ENCODE results near the gene DNASE1L2.

DNASE1L2 gene, protein sequence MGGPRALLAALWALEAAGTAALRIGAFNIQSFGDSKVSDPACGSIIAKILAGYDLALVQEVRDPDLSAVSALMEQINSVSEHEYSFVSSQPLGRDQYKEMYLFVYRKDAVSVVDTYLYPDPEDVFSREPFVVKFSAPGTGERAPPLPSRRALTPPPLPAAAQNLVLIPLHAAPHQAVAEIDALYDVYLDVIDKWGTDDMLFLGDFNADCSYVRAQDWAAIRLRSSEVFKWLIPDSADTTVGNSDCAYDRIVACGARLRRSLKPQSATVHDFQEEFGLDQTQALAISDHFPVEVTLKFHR

DNA sequence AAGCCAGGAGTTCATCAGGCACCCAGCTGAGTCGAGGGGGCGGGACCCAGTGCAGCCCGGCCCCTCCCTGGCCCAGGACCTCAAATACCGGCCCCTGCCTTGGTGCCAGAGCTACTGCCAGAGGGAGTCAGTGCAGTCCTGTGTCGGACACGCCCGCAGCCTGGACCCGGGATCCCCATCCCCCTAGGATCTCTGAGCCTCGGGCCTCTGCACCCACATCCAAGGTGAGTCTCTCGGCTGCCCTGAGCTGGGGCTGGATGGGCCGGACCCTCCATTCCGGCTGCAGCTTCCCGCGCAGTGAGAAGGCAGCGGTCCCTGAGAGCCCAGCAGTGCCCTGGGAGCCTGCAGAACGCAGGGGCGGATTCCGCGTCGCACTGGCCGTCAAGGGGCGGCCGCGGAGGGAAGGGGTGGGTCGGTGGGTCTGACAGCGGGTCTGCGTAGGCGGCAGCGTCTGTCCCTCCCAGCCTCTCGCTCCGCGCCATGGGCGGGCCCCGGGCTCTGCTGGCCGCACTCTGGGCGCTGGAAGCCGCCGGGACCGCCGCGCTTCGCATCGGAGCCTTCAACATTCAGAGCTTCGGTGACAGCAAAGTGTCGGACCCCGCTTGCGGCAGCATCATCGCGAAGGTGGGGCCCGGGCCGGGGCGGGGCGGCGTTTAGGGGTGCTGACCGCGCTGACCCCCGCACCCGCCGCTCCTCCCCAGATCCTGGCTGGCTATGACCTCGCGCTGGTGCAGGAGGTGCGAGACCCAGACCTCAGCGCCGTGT lies at the start of gene DNASE1L2:
TSS of gene DNASE1L2 (plus strand) at position 108 of the 765 bp plus-strand sequence. CDS start at position 481, 373 bp downstream.
- no peak for DNase-seq (ENCODE audit: low read depth, low spot score)

DNA sequence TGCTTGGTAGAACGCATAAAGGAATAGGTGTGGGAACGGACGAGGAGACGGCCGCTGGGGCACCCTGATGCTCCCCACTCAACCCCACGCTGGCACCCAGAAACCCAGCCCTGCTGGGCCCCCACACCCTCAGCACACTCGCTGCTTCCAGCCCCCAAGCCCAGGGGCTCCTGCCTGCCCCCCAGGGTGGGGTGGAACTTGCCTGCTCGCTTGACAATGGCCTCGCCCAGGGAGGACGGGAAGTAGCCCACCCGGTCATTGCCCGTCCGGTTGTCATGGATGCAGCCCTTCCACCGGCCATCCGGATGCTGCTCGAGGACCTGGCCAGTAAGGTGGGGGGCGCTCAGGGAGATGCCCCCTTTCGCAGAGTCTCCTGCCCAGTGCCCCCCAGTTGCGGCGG lies 49.7 kb upstream of the DNASE1L2 start:
- DNase-seq (ENCODE audit: low read depth, low spot score), result no peak

DNA sequence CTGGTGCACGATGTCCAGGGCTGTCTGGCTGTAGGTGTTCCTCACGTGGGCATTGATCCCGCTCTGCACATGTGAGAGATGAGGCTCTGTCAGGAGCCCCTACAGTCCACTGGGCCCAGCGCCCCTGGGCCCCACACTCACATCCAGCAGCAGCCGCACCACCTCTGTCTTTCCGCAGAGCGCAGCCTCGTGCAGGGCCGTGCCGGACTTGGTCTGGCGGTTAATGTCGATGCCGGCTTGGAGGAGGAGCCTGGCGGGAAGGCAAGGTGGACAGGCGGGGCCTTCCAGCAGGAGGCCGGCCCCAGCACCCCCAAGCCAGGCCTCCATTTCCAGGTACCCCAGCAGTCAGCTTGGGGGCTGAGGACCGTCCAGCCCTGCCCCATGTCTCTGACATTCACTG lies 49.0 kb upstream of the DNASE1L2 start:
- DNase-seq (ENCODE audit: low read depth, low spot score), result no peak

DNA sequence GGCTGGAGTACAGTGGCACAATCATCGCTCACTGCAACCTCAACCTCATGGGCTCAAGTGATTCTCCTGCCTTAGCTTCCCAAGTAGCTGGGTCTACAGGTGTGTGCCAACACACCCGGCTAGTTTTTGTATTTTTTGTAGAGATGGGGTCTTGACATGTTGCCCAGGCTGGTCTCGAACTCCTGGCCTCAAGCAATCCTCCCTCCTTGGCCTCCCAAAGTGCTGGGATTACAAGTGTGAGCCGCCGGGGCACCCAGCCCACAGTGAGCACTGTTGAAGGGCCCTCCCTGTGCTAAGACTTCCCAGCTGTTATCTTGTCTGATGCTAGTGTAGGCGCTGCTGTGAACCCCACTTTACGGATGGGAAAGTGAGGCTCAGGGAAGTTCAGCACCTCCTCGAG lies 47.8 kb upstream of the DNASE1L2 start:
- DNase-seq (ENCODE audit: low read depth, low spot score), result no peak

DNA sequence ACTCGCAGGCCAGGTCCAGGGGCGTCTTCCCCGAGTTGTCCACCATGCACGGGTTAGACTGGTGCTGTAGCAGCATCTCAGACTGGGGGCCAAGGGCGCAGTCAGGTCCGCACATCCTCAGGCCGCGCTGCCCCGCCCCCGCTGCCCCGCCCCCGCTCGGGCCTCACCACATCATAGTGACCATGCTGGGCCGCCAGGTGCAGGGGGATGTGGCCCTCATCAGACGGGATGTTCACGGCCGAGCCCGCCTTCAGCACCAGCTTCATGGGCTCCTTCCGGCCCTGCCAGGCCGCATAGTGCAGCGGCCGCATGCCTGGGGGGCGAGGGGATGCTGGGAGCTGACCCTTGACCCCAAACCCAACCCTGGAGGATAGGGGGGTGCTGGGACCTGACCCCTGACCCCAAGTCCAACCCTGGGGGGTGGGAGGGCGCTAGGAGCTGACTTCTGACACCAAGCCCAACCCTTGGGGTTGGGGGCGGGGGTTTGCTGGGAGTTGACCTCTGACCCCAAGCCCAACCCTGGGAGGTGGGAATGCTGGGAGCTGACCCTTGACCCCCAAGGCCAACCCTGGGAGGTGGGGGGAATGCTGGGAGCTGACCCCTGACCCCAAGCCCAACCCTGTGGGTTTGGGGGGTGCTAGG lies 46.9 kb upstream of the DNASE1L2 start:
- no peak for DNase-seq (ENCODE audit: low read depth, low spot score)

DNA sequence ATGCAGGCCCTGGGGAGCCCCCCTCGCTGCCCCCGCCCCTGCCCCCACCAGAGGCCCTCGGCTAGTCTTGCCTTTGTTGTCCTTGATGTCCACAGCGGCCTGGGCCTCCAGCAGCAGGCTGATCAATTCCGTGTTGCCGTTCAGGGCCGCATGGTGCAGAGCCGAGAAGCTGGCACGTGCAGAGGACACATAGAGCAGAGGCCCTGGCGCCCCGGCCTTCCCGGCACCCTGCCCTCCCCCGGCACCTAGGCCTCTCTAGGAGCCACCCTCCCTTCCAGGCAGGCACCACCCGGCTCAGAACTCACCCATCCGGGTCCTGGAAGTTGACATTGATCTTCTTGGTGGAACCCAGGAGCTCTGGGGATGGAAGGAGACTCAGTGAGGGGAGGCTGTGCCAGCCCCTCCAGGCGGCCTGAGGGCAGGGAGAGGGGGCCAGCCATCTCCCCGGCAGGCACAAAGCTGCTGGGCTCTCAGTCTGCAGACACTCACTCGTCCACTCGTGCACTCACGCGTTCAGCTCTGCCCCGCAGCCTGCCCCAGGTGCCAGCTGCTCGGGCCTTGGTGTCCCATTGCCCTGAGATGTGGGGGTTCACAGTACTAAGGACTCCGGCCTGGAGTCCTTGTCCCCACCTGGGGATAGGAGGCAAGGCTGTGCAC lies 46.1 kb upstream of the DNASE1L2 start:
- no peak for DNase-seq (ENCODE audit: low read depth, low spot score)

DNA sequence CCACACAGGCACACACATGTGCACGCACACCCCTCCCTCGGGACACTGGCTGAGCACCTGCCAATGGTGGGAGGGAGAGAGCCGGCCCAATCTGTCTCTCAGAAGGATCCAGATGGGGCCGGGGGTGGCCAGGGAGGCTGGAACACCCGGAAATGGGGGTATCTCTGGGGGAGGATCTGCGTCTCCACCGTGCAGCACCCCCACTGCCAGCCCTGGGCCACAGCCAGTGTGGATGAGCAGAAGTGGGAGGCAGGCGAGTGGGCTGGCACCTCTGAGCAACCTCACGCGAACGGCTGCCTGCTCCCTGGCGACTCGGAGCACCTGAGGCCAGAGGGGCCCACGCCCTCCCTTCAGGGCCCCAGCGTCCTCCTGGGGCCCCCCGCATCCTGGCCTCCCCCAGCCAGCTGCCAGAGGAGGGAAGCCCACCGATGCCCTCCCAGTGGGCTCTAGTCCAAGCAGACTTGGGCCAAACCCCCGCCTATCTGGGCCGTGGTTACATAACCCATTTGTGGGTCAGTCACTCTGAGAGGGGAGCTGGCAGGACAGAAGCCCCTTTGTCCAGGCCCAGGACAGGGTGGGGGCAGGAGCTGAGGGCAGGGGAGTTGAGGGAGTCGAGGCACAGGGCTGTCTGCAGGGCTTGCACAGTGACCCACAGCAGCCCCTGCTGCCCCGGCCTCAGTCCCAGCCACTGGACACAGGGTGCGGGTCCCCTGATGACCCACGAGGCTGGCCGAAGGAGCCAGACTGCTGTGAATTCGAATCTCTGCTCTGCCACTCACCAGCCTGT lies 45.4 kb upstream of the DNASE1L2 start:
- DNase-seq (ENCODE audit: low read depth, low spot score), result no peak

DNA sequence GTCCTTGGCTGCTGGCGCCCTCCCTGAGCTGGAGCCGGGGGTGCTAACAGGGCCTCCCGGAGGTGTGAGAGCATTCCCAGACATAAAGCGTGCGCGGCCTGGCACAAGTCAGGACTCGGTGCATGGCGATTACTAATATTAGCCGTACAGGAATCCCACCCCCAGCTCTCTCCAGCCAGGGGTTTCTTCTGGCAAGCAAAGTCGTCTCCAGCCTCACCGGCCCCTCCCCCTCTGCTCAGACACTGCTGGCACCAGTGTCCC lies 44.9 kb upstream of the DNASE1L2 start:
- DNase-seq (ENCODE audit: low read depth, low spot score), result no peak

DNA sequence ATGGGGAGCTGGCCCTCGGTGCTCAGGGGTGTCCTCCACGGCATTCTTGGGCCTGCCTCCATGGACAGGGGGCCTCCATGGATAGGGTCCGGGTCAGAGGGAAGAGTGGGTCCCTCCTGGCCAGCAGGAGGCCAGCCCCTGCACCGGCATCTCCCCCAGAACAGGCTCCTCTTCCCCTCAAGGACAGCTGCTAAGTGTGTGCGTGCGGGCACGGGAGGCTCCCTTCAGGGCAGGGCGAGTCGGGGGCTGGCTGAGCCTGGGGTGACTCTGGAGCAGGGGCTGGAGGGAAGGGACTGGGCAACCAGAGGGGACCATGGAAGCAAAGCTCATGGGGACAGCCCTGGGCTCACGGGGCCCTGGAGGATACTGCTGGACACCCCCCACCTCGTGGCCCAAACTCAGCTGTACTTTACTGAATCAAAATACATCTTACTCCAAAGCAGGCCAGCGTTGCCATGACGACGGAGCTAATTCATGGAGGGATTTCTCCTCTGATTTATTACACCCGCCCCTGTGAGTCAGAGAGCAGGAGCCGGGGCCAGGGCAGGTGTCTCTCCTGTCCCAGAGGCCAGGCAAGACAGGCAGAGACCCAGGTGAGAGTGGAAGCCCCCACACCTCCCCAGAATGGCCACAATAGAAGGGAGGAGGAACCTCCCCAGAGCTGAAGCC lies 41.9 kb upstream of the DNASE1L2 start:
- DNase-seq (ENCODE audit: low read depth, low spot score), result no peak

DNA sequence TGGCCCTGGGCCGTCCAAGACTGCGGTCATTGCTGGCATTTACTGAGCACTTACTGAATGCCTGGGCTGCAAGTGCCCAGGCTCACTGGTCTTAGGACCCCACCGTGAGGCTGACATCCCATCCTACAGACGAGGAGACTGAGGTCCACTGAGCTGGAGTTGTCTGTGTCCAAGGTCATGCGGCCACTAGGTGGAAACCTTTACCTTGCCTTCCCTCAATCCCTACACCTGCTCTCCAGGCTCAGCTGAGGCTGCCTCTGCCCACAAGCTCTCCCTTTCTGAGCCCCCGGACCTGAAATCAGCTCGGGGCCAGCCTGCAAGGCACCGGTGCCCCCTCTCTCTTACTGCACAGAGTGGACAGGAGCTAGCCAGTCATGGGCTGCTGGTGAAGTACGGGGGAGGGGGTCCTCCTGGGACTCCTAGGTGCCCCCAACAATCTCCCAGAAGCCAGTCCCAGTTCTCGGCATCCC lies 41.4 kb upstream of the DNASE1L2 start:
- no peak for DNase-seq (ENCODE audit: low read depth, low spot score)

DNA sequence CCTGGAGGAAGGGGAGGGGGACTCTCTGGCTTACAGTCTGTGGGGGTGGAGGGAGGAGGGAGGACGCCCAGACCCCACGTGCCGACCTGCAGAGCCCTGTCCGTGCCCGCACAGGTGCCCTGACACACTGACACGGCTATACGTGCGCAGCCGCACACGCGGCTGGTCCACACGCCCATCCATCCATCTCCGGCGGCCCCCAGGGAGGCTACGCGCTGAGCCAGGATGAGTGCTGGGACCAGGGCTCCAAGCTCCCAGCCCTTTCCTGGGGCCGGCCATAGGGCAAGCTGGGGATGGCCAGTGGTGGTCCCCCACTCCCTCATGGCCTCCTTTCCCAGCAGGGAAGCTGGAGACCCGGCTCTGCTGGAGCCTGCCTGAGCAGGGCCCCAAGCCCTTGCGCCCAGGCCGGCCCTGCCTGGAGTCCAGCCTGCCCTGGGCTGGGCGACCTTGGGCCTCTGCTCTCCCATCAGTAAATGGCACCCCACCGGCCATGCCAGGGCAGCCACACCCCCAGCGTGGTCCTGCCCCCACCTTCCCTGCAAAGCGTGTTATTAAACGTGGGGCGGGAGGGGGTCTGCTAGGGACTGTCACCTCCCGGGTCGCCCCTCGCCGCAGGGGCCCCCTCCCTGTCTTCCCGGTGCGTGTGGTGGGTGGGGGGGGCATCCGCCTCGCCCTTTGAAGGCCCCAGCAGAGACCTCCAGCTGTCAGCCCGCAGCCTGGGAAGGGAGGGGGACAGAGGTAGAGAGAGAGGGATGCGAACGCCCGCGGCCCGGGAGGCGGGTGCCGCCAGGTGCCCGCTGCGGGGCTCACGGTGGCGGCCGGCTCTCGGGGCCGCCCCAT lies 40.7 kb upstream of the DNASE1L2 start:
- no peak for DNase-seq (ENCODE audit: low read depth, low spot score)

DNA sequence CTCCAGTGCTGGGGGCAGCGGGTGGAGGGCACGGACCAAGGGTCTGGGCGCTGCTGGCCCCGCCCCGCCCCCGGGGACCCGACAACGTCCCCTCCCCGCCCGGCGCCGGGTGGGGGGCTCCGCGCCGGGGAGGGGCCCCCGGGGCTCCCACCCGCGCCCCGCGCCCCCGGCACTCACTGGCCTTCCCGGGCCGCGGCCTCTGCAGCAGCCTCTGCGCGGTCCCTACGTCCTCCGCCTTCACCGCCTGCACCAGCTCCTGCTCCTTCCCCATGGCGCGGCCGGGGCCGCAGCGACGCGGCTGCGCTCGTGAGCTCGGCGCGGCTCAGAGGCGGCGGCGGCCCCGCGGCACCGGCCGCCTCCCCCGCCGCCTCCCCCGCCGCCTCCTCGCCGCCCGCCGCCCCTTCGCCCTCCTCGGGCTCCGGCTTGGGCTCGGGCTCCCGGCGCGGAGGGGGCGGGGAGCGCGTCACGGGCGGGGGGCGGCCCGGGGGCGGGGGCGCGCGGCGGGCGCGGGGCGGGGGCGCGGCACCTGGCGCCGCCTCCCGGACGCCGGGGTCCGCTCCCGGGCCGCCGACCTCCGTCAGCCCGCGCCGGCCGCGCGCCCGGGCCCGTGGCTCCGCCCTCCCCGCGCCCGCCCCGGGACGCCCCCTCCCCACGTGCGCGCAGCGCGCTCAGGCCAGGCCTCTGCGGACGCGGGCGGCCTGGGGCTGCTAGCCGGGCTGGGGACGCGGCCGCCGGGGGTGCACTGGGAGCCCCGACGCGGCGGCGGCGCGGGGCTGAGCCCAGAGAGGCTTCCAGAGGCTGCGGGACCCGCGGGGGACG lies 39.9 kb upstream of the DNASE1L2 start, which contains the start of gene CASKIN1:
TSS of gene CASKIN1 (minus strand) at position 444 of the 819 bp plus-strand sequence. CDS start at position 271, 173 bp downstream.
- DNase-seq (ENCODE audit: low read depth, low spot score), result no peak

DNA sequence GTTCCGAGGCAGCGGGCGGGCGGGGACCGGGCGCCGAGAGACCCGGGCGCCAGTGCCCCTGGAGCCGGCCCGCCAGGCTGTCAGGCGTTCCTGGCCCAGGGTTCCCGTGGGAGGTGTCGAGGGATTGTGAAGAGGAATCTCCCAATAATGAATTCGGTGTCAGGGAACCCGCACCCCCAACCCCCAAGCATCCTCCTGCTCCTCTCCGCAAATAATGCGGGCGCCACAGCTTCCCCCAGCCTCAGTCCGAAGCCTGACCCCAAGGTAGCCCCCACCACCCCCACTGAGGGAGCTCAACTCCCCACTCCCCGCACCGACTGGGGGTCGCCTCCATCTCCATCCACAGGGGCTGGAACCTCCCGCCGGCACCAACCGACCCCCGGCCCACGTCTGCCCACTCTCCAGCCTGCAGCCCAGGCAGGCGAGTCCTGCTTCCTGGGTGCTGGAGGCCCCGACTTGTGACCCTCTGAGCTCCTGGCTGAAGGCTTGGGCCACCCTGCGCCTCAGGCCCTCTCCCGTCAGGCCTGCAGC lies 39.2 kb upstream of the DNASE1L2 start:
- DNase-seq (ENCODE audit: low read depth, low spot score), result no peak

DNA sequence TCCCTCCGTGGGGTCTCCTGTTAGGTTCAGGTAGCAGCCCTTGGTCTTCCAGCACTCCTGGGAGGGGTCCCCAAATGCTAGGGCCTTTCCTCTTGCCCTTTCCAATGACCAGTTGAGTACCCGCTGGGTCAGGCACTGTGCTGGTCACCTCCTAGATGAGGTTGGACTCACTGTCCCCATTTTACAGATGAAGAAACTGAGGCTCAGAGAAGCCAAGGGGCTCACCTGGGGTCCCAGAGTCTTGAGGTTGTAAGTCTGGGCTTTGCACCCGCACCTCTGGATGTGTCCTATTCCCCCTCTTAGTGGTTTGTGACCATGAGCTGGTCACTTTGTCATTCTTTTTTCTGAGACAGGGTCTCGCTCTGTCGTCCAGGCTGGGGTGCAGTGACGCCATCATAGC lies 38.5 kb upstream of the DNASE1L2 start:
- DNase-seq (ENCODE audit: low read depth, low spot score), result no peak

DNA sequence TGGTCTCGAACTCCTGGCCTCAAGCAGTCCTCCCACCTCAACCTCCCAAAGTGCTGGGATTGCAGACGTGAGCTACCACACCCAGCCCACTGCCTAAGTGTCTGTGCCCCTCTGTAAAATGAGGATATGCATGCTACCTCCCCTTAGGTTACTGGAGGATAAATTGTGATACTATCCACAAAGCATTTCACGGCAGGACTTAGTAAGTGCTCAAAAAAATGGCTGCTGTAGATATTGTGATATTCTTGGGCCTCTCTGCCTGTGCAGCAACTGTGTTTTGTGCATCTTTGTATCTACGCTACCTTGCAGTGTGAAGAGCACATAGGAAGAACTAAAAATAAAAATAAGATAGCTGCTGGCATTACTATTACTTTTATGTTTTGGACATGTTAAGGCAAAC lies 38.0 kb upstream of the DNASE1L2 start:
- no peak for DNase-seq (ENCODE audit: low read depth, low spot score)

DNA sequence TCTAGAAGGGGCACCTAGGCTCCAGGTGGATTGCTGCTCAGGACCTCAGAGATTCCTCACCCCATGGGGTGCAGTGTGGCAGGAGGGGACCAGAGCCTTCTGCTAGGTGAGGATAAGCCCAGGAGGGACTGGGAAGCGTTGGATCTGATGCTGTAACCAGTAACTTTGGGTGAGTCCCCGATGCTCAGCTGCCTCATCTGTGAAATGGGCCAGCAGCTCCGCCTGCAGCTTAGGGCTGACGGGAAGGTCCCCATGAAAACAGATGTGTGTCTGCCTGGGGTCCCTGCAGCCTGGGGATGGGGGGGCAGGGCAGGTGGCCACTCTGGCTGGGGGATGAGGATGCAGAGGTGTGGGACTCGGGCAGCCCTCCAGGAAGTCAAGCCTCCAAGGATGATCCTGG lies 37.1 kb upstream of the DNASE1L2 start:
- DNase-seq (ENCODE audit: low read depth, low spot score), result no peak

DNA sequence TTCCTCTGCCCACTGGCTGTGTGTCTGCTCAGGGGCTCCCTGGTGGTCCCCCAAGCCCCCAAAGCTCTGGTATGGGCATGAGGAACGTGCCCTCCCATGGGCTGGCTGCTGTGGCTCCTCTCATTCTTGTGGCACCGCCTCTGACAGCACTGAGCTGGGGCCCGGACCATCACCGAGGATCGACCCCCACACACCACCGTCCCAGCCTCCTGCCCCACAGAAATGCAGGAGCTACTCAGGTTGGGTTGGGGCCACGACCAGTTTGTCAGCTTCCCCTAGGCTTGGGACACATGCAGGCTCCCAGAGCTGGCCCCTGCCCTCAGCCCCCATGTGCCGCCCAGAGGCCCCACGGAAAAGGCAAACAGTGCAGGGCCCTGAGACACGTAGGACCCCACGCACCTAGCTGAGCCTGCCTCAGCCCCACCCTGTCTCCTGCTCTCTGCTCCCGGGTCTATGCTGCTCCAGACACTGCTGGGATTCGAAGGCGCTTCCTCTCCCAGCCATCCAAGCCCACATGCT lies 36.6 kb upstream of the DNASE1L2 start:
- DNase-seq (ENCODE audit: low read depth, low spot score), result no peak

DNA sequence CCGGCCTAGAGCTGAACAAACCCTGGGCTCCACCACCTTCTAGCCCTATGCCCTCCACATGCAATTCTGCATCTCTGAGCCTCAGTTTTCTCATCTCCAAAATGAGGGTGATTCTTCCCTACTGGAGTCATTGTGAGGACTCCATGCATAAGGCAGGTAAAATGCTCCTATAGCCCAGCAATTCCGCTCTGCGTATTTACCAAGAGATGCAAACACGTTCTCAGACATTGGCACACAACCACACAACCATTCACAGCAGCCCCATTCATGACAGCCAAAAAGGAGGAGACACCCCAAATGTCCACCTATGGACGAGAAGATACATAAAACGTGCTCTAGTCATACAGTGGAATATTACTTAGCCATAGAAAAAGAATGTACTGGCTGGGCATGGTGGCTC lies 35.9 kb upstream of the DNASE1L2 start:
- DNase-seq (ENCODE audit: low read depth, low spot score), result no peak
